Measurements from ENCODE around the gene ZNF644.

DNA sequence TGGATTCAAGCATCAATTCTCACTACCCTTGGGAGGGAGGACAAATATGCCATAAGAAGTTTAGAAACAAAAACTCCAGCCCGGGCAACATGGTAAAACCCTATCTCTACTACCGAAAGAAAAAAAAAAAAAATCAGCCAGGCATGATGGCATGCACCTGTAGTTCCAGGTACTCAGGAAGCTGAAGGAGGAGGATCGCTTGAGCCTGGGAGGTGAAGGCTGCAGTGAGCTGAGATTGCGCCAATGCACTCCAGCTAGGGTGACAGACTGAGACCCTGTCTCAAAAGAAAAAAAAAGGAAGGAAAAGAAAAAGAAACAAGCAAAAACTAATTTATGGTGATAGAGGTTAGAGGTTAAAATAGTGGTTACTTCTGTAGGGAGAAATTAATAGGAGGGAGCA lies 9.6 kb downstream of the ZNF644 start:
- TF ChIP-seq POLR2A (IDR thresholded peaks at IDR 0.05) (no peak), POLR2AphosphoS5 (IDR thresholded peaks at IDR 0.05) (no peak), EP300 (IDR thresholded peaks at IDR 0.05) (no peak)
- TF ChIP-seq, protein P1, sequence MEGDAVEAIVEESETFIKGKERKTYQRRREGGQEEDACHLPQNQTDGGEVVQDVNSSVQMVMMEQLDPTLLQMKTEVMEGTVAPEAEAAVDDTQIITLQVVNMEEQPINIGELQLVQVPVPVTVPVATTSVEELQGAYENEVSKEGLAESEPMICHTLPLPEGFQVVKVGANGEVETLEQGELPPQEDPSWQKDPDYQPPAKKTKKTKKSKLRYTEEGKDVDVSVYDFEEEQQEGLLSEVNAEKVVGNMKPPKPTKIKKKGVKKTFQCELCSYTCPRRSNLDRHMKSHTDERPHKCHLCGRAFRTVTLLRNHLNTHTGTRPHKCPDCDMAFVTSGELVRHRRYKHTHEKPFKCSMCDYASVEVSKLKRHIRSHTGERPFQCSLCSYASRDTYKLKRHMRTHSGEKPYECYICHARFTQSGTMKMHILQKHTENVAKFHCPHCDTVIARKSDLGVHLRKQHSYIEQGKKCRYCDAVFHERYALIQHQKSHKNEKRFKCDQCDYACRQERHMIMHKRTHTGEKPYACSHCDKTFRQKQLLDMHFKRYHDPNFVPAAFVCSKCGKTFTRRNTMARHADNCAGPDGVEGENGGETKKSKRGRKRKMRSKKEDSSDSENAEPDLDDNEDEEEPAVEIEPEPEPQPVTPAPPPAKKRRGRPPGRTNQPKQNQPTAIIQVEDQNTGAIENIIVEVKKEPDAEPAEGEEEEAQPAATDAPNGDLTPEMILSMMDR (IDR thresholded peaks at IDR 0.05), result no peak

All from upper lobe of left lung (tissue), 4 donors.